WTC11 (cell line): ENCODE results near the gene KRT16. TPM values are rescaled to one million over a fixed set of nuclear protein-coding genes. Genes with fewer than 3 reads are reported as not detected.
A peak's percentile ranks its signal among the peaks of the same experiment; 100 is the strongest.

ENCODE experiments used
- ATAC-seq: fragments of 200-7000 bp; cut with Tn5 transposase; 2 replicates; pipeline ENCODE4 v1.10.0; 2021; ENCODE audit warnings: mild to moderate bottlenecking, moderate library complexity
- CTCF ChIA-PET: fragments of 300-600 bp; sonication (Branson Sonifier 250); formaldehyde crosslinking; loops from one replicate; lab custom pipeline; 2021; ENCODE audit warnings: antibody characterized with exemption; lab: Charles Lee
- POLR2A ChIA-PET: fragments of 350-600 bp; sonication (Branson Sonifier 250); formaldehyde crosslinking; loops from one replicate; lab custom pipeline; 2021; ENCODE audit warnings: antibody characterized with exemption; lab: Charles Lee
- DNase-seq: peaks from one replicate; pipeline ENCODE4 v3.0.0; 2021; ENCODE audit warnings: low spot score
- H3K27ac Mint-ChIP-seq: 2 replicates; pipeline ENCODE4 v1.8.0; 2021; ENCODE audit warnings: mixed read lengths
- H3K27me3 Mint-ChIP-seq: 2 replicates; pipeline ENCODE4 v1.8.0; 2021; ENCODE audit warnings: low read depth, mild to moderate bottlenecking, moderate library complexity, mixed read lengths
- H3K36me3 Mint-ChIP-seq: 2 replicates; pipeline ENCODE4 v1.8.0; 2021; ENCODE audit warnings: mixed read lengths
- H3K4me1 Mint-ChIP-seq: 2 replicates; pipeline ENCODE4 v1.8.0; 2022; ENCODE audit warnings: mixed read lengths
- H3K4me3 Mint-ChIP-seq: 2 replicates; pipeline ENCODE4 v1.8.0; 2021; ENCODE audit warnings: mild to moderate bottlenecking, moderate library complexity, mixed read lengths
- H3K9me3 Mint-ChIP-seq: 2 replicates; pipeline ENCODE4 v1.8.0; 2021; ENCODE audit warnings: mixed read lengths
- CTCF ChIP-seq: fragments of 200-600 bp; IDR thresholded peaks from 2 replicates; pipeline ENCODE4 v1.8.0; 2022; ENCODE audit warnings: antibody characterized with exemption
- ELF4 ChIP-seq: sonication (generic); formaldehyde crosslinking; IDR thresholded peaks from 2 replicates; pipeline ENCODE4 v1.8.1; 2022; ENCODE audit warnings: low read depth, mild to moderate bottlenecking, moderate library complexity, missing genetic modification reagents
- ERG ChIP-seq: fragments of 250-450 bp; sonication (Bioruptor Pico); IDR thresholded peaks from 2 replicates; pipeline ENCODE4 v1.8.0; 2021; ENCODE audit warnings: mild to moderate bottlenecking
- ESRRA ChIP-seq: sonication (generic); formaldehyde crosslinking; IDR thresholded peaks from 2 replicates; pipeline ENCODE4 v1.8.1; 2022; ENCODE audit warnings: mild to moderate bottlenecking, missing genetic modification reagents, borderline replicate concordance
- ETV6 ChIP-seq: sonication (generic); formaldehyde crosslinking; IDR thresholded peaks from 2 replicates; pipeline ENCODE4 v1.8.1; 2022; ENCODE audit warnings: mild to moderate bottlenecking, missing genetic modification reagents
- FOXK1 ChIP-seq: sonication (generic); formaldehyde crosslinking; IDR thresholded peaks from 2 replicates; pipeline ENCODE4 v1.8.0; 2022; ENCODE audit warnings: mild to moderate bottlenecking, moderate library complexity, missing genetic modification reagents
- FOXP1 ChIP-seq: sonication (generic); formaldehyde crosslinking; IDR thresholded peaks from 2 replicates; pipeline ENCODE4 v1.8.0; 2022; ENCODE audit warnings: missing genetic modification reagents, mild to moderate bottlenecking, moderate library complexity, borderline replicate concordance
- IRF2 ChIP-seq: sonication (generic); formaldehyde crosslinking; IDR thresholded peaks from 2 replicates; pipeline ENCODE4 v1.8.0; 2022; ENCODE audit warnings: low read depth, missing genetic modification reagents, borderline replicate concordance
- JAZF1 ChIP-seq: fragments of 250-450 bp; sonication (Bioruptor Pico); IDR thresholded peaks from 2 replicates; pipeline ENCODE4 v1.9.0; 2021; ENCODE audit warnings: moderate library complexity, mild to moderate bottlenecking, inconsistent platforms
- NFATC4 ChIP-seq: fragments of 250-450 bp; sonication (Bioruptor Pico); IDR thresholded peaks from 2 replicates; pipeline ENCODE4 v1.9.0; 2021; ENCODE audit warnings: mild to moderate bottlenecking
- NR2C2 ChIP-seq: sonication (generic); formaldehyde crosslinking; IDR thresholded peaks from 2 replicates; pipeline ENCODE4 v1.8.0; 2022; ENCODE audit warnings: mild to moderate bottlenecking, missing genetic modification reagents
- PRRX2 ChIP-seq: fragments of 250-450 bp; sonication (Bioruptor Pico); IDR thresholded peaks from 2 replicates; pipeline ENCODE4 v1.8.0; 2021; ENCODE audit warnings: mild to moderate bottlenecking
- SP1 ChIP-seq: sonication (generic); formaldehyde crosslinking; conservative IDR thresholded peaks from 2 replicates; pipeline ENCODE4 v1.8.1; 2022; ENCODE audit warnings: missing genetic modification reagents
- TEAD1 ChIP-seq: sonication (generic); formaldehyde crosslinking; IDR thresholded peaks from 2 replicates; pipeline ENCODE4 v1.8.0; 2022; ENCODE audit warnings: mild to moderate bottlenecking, missing genetic modification reagents
- TP53 ChIP-seq: sonication (generic); formaldehyde crosslinking; IDR thresholded peaks from 2 replicates; pipeline ENCODE4 v1.8.1; 2023; ENCODE audit warnings: mild to moderate bottlenecking, missing genetic modification reagents
- ZNF263 ChIP-seq: sonication (generic); formaldehyde crosslinking; IDR thresholded peaks from 2 replicates; pipeline ENCODE4 v1.8.1; 2022; ENCODE audit warnings: low read depth, mild to moderate bottlenecking, moderate library complexity, missing genetic modification reagents
- total RNA-seq: library from RNA; stranded (reverse); gene quantifications from 3 replicates; pipeline ENCODE4 v1.2.3, GENCODE V29; 2021
- TF ChIP-seq, protein P1 (sequence below): sonication (generic); formaldehyde crosslinking; conservative IDR thresholded peaks from 2 replicates; pipeline ENCODE4 v1.8.1; 2023; ENCODE audit warnings: mild to moderate bottlenecking, low read depth, missing genetic modification reagents, moderate library complexity
- TF ChIP-seq, protein P2 (sequence below): sonication (generic); formaldehyde crosslinking; IDR thresholded peaks from 2 replicates; pipeline ENCODE4 v1.8.0; 2022; ENCODE audit warnings: missing genetic modification reagents
- TF ChIP-seq, protein P3 (sequence below): sonication (generic); formaldehyde crosslinking; IDR thresholded peaks from 2 replicates; pipeline ENCODE4 v1.8.1; 2023; ENCODE audit warnings: mild to moderate bottlenecking, missing genetic modification reagents
- TF ChIP-seq, protein P4 (sequence below): fragments of 250-450 bp; sonication (Bioruptor Pico); IDR thresholded peaks from 2 replicates; pipeline ENCODE4 v1.9.0; 2021; ENCODE audit warnings: mild to moderate bottlenecking
- TF ChIP-seq, protein P5 (sequence below): sonication (generic); formaldehyde crosslinking; IDR thresholded peaks from 2 replicates; pipeline ENCODE4 v1.8.0; 2022; ENCODE audit warnings: mild to moderate bottlenecking, missing genetic modification reagents

KRT16 gene
- total RNA-seq, 1 experiment from 2014 or later = not detected

- H3K4me3 Mint-ChIP-seq = peak overlapping the region; percentile 71
- CTCF ChIA-PET = interaction anchor here (0.7 to 16.2 kb wide), 78 partner anchors 8 to 1033 kb away, joined by 3 to 374 read pairs (median 6); partner anchors contain the start of genes EIF1, JUP, KRT15 and KRT17
- DNase-seq = peak; percentile 99
Measured at GRCh38 chr17:41647940-41648410, 35.4 kb upstream of the KRT16 start.

More at GRCh38 chr17:41647940-41648410, 35.4 kb upstream of the KRT16 start:
- H3K36me3 Mint-ChIP-seq = no peaks in the 10 kb centered on the region
- POLR2A ChIA-PET = interaction anchor here (0.6 to 1.7 kb wide), 5 partner anchors 15 to 143 kb away, joined by 3 to 9 read pairs (median 5); partner anchors contain the start of gene EIF1
- peak; percentile 91 for ATAC-seq
- no peaks in the 10 kb centered on the region for H3K27me3 Mint-ChIP-seq
- H3K27ac Mint-ChIP-seq = no peak overlapping the region
- peaks cover 2% of the 10 kb centered on the region for H3K4me1 Mint-ChIP-seq
- TF ChIP-seq IRF2 (CRISPR knock-in tag) = no peak
- 0 out of 2 replicates have a peak, but pooled peaks have one; percentile 64 for TF ChIP-seq ERG
- TF ChIP-seq FOXP1 (CRISPR knock-in tag) = no peak
- no peak for TF ChIP-seq NFATC4
- TF ChIP-seq, protein P1, sequence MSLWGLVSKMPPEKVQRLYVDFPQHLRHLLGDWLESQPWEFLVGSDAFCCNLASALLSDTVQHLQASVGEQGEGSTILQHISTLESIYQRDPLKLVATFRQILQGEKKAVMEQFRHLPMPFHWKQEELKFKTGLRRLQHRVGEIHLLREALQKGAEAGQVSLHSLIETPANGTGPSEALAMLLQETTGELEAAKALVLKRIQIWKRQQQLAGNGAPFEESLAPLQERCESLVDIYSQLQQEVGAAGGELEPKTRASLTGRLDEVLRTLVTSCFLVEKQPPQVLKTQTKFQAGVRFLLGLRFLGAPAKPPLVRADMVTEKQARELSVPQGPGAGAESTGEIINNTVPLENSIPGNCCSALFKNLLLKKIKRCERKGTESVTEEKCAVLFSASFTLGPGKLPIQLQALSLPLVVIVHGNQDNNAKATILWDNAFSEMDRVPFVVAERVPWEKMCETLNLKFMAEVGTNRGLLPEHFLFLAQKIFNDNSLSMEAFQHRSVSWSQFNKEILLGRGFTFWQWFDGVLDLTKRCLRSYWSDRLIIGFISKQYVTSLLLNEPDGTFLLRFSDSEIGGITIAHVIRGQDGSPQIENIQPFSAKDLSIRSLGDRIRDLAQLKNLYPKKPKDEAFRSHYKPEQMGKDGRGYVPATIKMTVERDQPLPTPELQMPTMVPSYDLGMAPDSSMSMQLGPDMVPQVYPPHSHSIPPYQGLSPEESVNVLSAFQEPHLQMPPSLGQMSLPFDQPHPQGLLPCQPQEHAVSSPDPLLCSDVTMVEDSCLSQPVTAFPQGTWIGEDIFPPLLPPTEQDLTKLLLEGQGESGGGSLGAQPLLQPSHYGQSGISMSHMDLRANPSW (CRISPR knock-in tag) = no peak
- TF ChIP-seq TEAD1 (CRISPR knock-in tag) = peak; percentile 60; the same call in 1 of the 2 replicates
- TF ChIP-seq ZNF263 = peak; percentile 97
- TF ChIP-seq CTCF = peak; percentile 97
- peak; percentile 65; the same call in 1 of the 2 replicates for TF ChIP-seq ELF4 (CRISPR knock-in tag)
- TF ChIP-seq JAZF1 (CRISPR knock-in tag) = no peak
- peak; percentile 63; the same call in 1 of the 2 replicates for TF ChIP-seq PRRX2
- TF ChIP-seq, protein P2, sequence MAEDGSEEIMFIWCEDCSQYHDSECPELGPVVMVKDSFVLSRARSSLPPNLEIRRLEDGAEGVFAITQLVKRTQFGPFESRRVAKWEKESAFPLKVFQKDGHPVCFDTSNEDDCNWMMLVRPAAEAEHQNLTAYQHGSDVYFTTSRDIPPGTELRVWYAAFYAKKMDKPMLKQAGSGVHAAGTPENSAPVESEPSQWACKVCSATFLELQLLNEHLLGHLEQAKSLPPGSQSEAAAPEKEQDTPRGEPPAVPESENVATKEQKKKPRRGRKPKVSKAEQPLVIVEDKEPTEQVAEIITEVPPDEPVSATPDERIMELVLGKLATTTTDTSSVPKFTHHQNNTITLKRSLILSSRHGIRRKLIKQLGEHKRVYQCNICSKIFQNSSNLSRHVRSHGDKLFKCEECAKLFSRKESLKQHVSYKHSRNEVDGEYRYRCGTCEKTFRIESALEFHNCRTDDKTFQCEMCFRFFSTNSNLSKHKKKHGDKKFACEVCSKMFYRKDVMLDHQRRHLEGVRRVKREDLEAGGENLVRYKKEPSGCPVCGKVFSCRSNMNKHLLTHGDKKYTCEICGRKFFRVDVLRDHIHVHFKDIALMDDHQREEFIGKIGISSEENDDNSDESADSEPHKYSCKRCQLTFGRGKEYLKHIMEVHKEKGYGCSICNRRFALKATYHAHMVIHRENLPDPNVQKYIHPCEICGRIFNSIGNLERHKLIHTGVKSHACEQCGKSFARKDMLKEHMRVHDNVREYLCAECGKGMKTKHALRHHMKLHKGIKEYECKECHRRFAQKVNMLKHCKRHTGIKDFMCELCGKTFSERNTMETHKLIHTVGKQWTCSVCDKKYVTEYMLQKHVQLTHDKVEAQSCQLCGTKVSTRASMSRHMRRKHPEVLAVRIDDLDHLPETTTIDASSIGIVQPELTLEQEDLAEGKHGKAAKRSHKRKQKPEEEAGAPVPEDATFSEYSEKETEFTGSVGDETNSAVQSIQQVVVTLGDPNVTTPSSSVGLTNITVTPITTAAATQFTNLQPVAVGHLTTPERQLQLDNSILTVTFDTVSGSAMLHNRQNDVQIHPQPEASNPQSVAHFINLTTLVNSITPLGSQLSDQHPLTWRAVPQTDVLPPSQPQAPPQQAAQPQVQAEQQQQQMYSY (CRISPR knock-in tag) = no peak
- TF ChIP-seq FOXK1 = 0 out of 2 replicates have a peak, but pooled peaks have one; percentile 27
- TF ChIP-seq, protein P3, sequence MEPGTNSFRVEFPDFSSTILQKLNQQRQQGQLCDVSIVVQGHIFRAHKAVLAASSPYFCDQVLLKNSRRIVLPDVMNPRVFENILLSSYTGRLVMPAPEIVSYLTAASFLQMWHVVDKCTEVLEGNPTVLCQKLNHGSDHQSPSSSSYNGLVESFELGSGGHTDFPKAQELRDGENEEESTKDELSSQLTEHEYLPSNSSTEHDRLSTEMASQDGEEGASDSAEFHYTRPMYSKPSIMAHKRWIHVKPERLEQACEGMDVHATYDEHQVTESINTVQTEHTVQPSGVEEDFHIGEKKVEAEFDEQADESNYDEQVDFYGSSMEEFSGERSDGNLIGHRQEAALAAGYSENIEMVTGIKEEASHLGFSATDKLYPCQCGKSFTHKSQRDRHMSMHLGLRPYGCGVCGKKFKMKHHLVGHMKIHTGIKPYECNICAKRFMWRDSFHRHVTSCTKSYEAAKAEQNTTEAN (CRISPR knock-in tag) = 0 out of 2 replicates have a peak, but pooled peaks have one; percentile 72
- no peak for TF ChIP-seq NR2C2 (CRISPR knock-in tag)
- TF ChIP-seq, protein P4, sequence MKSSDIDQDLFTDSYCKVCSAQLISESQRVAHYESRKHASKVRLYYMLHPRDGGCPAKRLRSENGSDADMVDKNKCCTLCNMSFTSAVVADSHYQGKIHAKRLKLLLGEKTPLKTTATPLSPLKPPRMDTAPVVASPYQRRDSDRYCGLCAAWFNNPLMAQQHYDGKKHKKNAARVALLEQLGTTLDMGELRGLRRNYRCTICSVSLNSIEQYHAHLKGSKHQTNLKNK (CRISPR knock-in tag) = no peak
- TF ChIP-seq ETV6 (CRISPR knock-in tag) = 0 out of 2 replicates have a peak, but pooled peaks have one; percentile 21
- peak; percentile 55; the same call in 1 of the 2 replicates for TF ChIP-seq SP1 (CRISPR knock-in tag)
- TF ChIP-seq TP53 = no peak
- no peak for TF ChIP-seq ESRRA (CRISPR knock-in tag)
- TF ChIP-seq, protein P5, sequence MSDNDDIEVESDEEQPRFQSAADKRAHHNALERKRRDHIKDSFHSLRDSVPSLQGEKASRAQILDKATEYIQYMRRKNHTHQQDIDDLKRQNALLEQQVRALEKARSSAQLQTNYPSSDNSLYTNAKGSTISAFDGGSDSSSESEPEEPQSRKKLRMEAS = peak; percentile 69
- H3K9me3 Mint-ChIP-seq = no peaks in the 10 kb centered on the region
